Measurements from ENCODE around the gene GJB2. TPM values are rescaled to one million over a fixed set of nuclear protein-coding genes. Genes with fewer than 3 reads are reported as not detected.

Gene GJB2
- total RNA-seq, 1 donor from 2014 or later, result 0.46 TPM

GRCh38 chr13:20149762-20150161 is 43.0 kb downstream of the GJB2 start:
- DNase-seq (ENCODE audit: missing footprints), result no peak
- ATAC-seq, result peak; percentile 32
- intact Hi-C loops (cut with DNase I), result no loop called here

GRCh38 chr13:20148501-20149183 is 44.1 kb downstream of the GJB2 start:
- no peak for DNase-seq (ENCODE audit: missing footprints)
- no peak for ATAC-seq
- intact Hi-C loops (cut with DNase I), result no loop called here

GRCh38 chr13:20146381-20146780 is 46.4 kb downstream of the GJB2 start:
- DNase-seq (ENCODE audit: missing footprints) (no peak), ATAC-seq (no peak)
- intact Hi-C loops (cut with DNase I), result no loop called here

GRCh38 chr13:20145521-20145920 is 47.2 kb downstream of the GJB2 start:
- intact Hi-C loops (cut with DNase I), result no loop called here
- ATAC-seq (no peak), DNase-seq (ENCODE audit: missing footprints) (no peak)

GRCh38 chr13:20144141-20144850 is 48.4 kb downstream of the GJB2 start:
- DNase-seq (ENCODE audit: missing footprints), result no peak
- no peak for ATAC-seq
- intact Hi-C loops (cut with DNase I), result no loop called here

- ATAC-seq, result no peak
- no peak for DNase-seq (ENCODE audit: missing footprints)
- intact Hi-C loops (cut with DNase I), result no loop called here
Measured at GRCh38 chr13:20142927-20143480, 49.7 kb downstream of the GJB2 start.

- intact Hi-C loops (cut with DNase I), result no loop called here
- ATAC-seq (no peak), DNase-seq (ENCODE audit: missing footprints) (no peak)
Measured at GRCh38 chr13:20142023-20142926, 50.5 kb downstream of the GJB2 start.

GRCh38 chr13:20141238-20142022 is 51.3 kb downstream of the GJB2 start:
- DNase-seq (ENCODE audit: missing footprints) (no peak), ATAC-seq (peak; percentile 95)
- intact Hi-C loops (cut with DNase I), result loop anchor here (1.0 kb wide), 1 partner anchor 19 kb away; no protein-coding TSS in a partner anchor

GRCh38 chr13:20140487-20140886 is 52.3 kb downstream of the GJB2 start:
- peak; percentile 40 for ATAC-seq
- intact Hi-C loops (cut with DNase I), result no loop called here
- DNase-seq (ENCODE audit: missing footprints), result no peak

- ATAC-seq (no peak), DNase-seq (ENCODE audit: missing footprints) (no peak)
- intact Hi-C loops (cut with DNase I), result no loop called here
Measured at GRCh38 chr13:20137875-20138274, 54.9 kb downstream of the GJB2 start.

Other genes starting within 250 kb of the GJB2 start
- 50.3 TPM for gene ZMYM2, start 234.2 kb downstream of the GJB2 start, total RNA-seq
- 17.9 TPM for gene GJA3, start 31.9 kb downstream of the GJB2 start, total RNA-seq
- gene GJB6, start 39.4 kb upstream of the GJB2 start, total RNA-seq, result not detected

All from Right ventricle myocardium inferior (tissue), 1 donor.